HepG2 (cell line): ENCODE measurements around the gene COL18A1. TPM values are rescaled to one million over a fixed set of nuclear protein-coding genes. Genes with fewer than 3 reads are reported as not detected.

ENCODE experiments used
- ASH2L ChIP-seq: fragments of 300-600, 200-600 bp; sonication (generic); IDR thresholded peaks from 2 replicates; pipeline ENCODE4 v1.7.0; 2017; ENCODE audit warnings: low read depth, mild to moderate bottlenecking, moderate library complexity, mixed read lengths, low read length; ENCODE audit not compliant: insufficient read length
- HDAC1 ChIP-seq: sonication (generic); formaldehyde crosslinking; IDR thresholded peaks from 2 replicates; pipeline ENCODE4 v1.5.1; 2020; ENCODE audit warnings: mild to moderate bottlenecking, missing genetic modification reagents
- MXI1 ChIP-seq: IDR thresholded peaks from 3 replicates; pipeline ENCODE4 v1.6.1; 2012; ENCODE audit warnings: low read depth, low read length, inconsistent platforms, borderline replicate concordance
- PLSCR1 ChIP-seq: sonication (generic); formaldehyde crosslinking; IDR thresholded peaks from 2 replicates; pipeline ENCODE4 v1.5.0; 2020; ENCODE audit warnings: missing genetic modification reagents, mild to moderate bottlenecking, borderline replicate concordance
- RFXANK ChIP-seq: IDR thresholded peaks from 2 replicates; pipeline ENCODE4 v1.6.1; 2016
- SCMH1 ChIP-seq: sonication (generic); formaldehyde crosslinking; IDR thresholded peaks from 2 replicates; pipeline ENCODE4 v1.9.0; 2021; ENCODE audit warnings: missing genetic modification reagents, mild to moderate bottlenecking, borderline replicate concordance
- TAF1 ChIP-seq: sonication (generic); formaldehyde crosslinking; IDR thresholded peaks from 2 replicates; pipeline ENCODE4 v1.4.0; 2020; ENCODE audit warnings: missing genetic modification reagents
- TP53 ChIP-seq: sonication (generic); formaldehyde crosslinking; conservative IDR thresholded peaks from 2 replicates; pipeline ENCODE4 v1.4.0; 2020; ENCODE audit warnings: missing genetic modification reagents
- UBTF ChIP-seq: sonication (generic); formaldehyde crosslinking; IDR thresholded peaks from 2 replicates; pipeline ENCODE4 v1.4.0; 2020; ENCODE audit warnings: mild to moderate bottlenecking, missing genetic modification reagents
- ZBTB20 ChIP-seq: sonication (generic); formaldehyde crosslinking; IDR thresholded peaks from 2 replicates; pipeline ENCODE4 v1.8.1; 2023; ENCODE audit warnings: missing genetic modification reagents, low read depth, mild to moderate bottlenecking, borderline replicate concordance
- ZBTB3 ChIP-seq: sonication (generic); formaldehyde crosslinking; IDR thresholded peaks from 2 replicates; pipeline ENCODE4 v1.4.0; 2020; ENCODE audit warnings: low read depth, mild to moderate bottlenecking, moderate library complexity, missing genetic modification reagents, borderline replicate concordance
- ZBTB46 ChIP-seq: sonication (generic); formaldehyde crosslinking; IDR thresholded peaks from 2 replicates; pipeline ENCODE4 v1.4.0; 2020; ENCODE audit warnings: mild to moderate bottlenecking, missing genetic modification reagents, borderline replicate concordance
- ZNF280D ChIP-seq: sonication (generic); formaldehyde crosslinking; IDR thresholded peaks from 2 replicates; pipeline ENCODE4 v1.5.1; 2020; ENCODE audit warnings: mild to moderate bottlenecking, missing genetic modification reagents
- ZNF510 ChIP-seq: sonication (generic); formaldehyde crosslinking; IDR thresholded peaks from 2 replicates; pipeline ENCODE4 v1.4.0; 2020; ENCODE audit warnings: low read depth, mild to moderate bottlenecking, missing genetic modification reagents
- ZNF564 ChIP-seq: sonication (generic); formaldehyde crosslinking; IDR thresholded peaks from 2 replicates; pipeline ENCODE4 v1.8.1; 2023; ENCODE audit warnings: mild to moderate bottlenecking, missing genetic modification reagents
- ZNF766 ChIP-seq: sonication (generic); formaldehyde crosslinking; IDR thresholded peaks from 2 replicates; pipeline ENCODE4 v1.5.0; 2020; ENCODE audit warnings: missing genetic modification reagents, borderline replicate concordance
- polyA plus RNA-seq, 8 experiments: library from polyadenylated mRNA; depleted of rRNA in 3 of 8; stranded (reverse) in 7 of 8; unstranded in 1 of 8; fragments of >200 nt; fragmentation: Illumina TruSeq in 4 of 8; extraction: Trizol in 4 of 8; gene quantifications; 2 replicates each; pipeline versions ENCODE4 v1.2.1 to v1.2.3, GENCODE V29; 2011 to 2016; ENCODE audit warnings: low read depth in 4 of 8, missing spikeins in 1 of 8, mixed read lengths in 1 of 8; ENCODE audit not compliant: insufficient read depth in 1 of 8
- total RNA-seq, 5 experiments: library from RNA; depleted of rRNA; stranded (reverse); fragments of >200 nt; fragmentation: Illumina TruSeq; extraction: Trizol; gene quantifications; 2 replicates each; pipeline ENCODE4 v1.2.3, GENCODE V29; 2016; ENCODE audit warnings: low read depth in 1 of 5
- TF ChIP-seq, protein P1 (sequence below): sonication (generic); formaldehyde crosslinking; IDR thresholded peaks from 2 replicates; pipeline ENCODE4 v1.5.0; 2020; ENCODE audit warnings: missing genetic modification reagents
- TF ChIP-seq, protein P2 (sequence below): sonication (generic); formaldehyde crosslinking; IDR thresholded peaks from 2 replicates; pipeline ENCODE4 v1.5.0; 2020; ENCODE audit warnings: missing genetic modification reagents

The COL18A1 gene
- total and polyA plus RNA-seq, 2 of the 13 experiments (the other 11 are each of a cell fraction or from before 2014, with no cell fraction given), result 79.0 to 102 TPM

GRCh38 chr21:45541221-45542039, 136.5 kb downstream of the COL18A1 start (continued):
- no peak for TF ChIP-seq ZBTB46 (CRISPR knock-in tag)
- 0 out of 2 replicates have a peak, but pooled peaks have one; percentile 56 for TF ChIP-seq ZNF564 (CRISPR knock-in tag)
- TF ChIP-seq TAF1 (CRISPR knock-in tag), result peak; percentile 53; the same call in 1 of the 2 replicates
- no peak for TF ChIP-seq ZNF766 (CRISPR knock-in tag)
- peak; percentile 25 for TF ChIP-seq ASH2L
- TF ChIP-seq, protein P1, sequence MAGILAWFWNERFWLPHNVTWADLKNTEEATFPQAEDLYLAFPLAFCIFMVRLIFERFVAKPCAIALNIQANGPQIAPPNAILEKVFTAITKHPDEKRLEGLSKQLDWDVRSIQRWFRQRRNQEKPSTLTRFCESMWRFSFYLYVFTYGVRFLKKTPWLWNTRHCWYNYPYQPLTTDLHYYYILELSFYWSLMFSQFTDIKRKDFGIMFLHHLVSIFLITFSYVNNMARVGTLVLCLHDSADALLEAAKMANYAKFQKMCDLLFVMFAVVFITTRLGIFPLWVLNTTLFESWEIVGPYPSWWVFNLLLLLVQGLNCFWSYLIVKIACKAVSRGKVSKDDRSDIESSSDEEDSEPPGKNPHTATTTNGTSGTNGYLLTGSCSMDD (CRISPR knock-in tag), result no peak
- TF ChIP-seq, protein P2, sequence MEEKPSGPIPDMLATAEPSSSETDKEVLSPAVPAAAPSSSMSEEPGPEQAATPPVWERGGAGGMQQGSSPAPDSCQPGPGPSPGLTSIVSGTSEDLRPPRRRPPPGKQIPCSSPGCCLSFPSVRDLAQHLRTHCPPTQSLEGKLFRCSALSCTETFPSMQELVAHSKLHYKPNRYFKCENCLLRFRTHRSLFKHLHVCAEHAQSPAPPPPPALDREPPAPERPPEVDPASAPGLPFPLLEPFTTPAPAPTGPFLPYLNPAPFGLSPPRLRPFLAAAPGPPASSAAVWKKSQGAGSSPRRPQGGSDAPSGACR (CRISPR knock-in tag), result no peak
- TF ChIP-seq RFXANK (CRISPR knock-in tag), result no peak
- peak; percentile 80 for TF ChIP-seq HDAC1 (CRISPR knock-in tag)
- no peak for TF ChIP-seq ZBTB3 (CRISPR knock-in tag)
- peak; percentile 78; the same call in 1 of the 3 replicates for TF ChIP-seq MXI1
- no peak for TF ChIP-seq ZBTB20 (CRISPR knock-in tag)
- no peak for TF ChIP-seq ZNF510 (CRISPR knock-in tag)
- no peak for TF ChIP-seq TP53
- TF ChIP-seq PLSCR1 (CRISPR knock-in tag), result no peak
- no peak for TF ChIP-seq ZNF280D (CRISPR knock-in tag)
- TF ChIP-seq SCMH1 (CRISPR knock-in tag), result no peak
- peak; percentile 25; the same call in 1 of the 2 replicates for TF ChIP-seq UBTF
